Activated T-helper 17 cell treated with anti-CD3 and anti-CD28 coated beads, Interleukin-2, amount 50 U/mL, for 72 hours (primary cell): ENCODE measurements around the gene SCO1. TPM values are rescaled to one million over a fixed set of nuclear protein-coding genes. Genes with fewer than 3 reads are reported as not detected.

Source experiments
- ATAC-seq: fragments of 150-1000 bp; cut with Tn5 transposase; replicated peaks from 2 replicates; pipeline ENCODE4 v1.10.0; 2021; ENCODE audit warnings: mild to moderate bottlenecking, moderate library complexity
- H3K27ac Mint-ChIP-seq: one replicate; pipeline ENCODE4 v1.8.0; 2022; ENCODE audit warnings: mixed read lengths
- H3K27me3 Mint-ChIP-seq: one replicate; pipeline ENCODE4 v1.8.0; 2022; ENCODE audit warnings: mixed read lengths
- H3K36me3 Mint-ChIP-seq: one replicate; pipeline ENCODE4 v1.8.0; 2022; ENCODE audit warnings: low read depth, mild to moderate bottlenecking, mixed read lengths
- H3K4me1 Mint-ChIP-seq: one replicate; pipeline ENCODE4 v1.8.0; 2022; ENCODE audit warnings: mixed read lengths
- H3K4me3 Mint-ChIP-seq: one replicate; pipeline ENCODE4 v1.8.0; 2022; ENCODE audit warnings: mild to moderate bottlenecking, mixed read lengths
- H3K9me3 Mint-ChIP-seq: one replicate; pipeline ENCODE4 v1.8.0; 2022; ENCODE audit warnings: mixed read lengths
- total RNA-seq, 2 donors: library from RNA; stranded (reverse); gene quantifications; one replicate each; pipeline ENCODE4 v1.2.3, GENCODE V29; 2022

Gene SCO1
- total RNA-seq, 2 donors from 2014 or later: 18.3 to 38.6 TPM

DNA sequence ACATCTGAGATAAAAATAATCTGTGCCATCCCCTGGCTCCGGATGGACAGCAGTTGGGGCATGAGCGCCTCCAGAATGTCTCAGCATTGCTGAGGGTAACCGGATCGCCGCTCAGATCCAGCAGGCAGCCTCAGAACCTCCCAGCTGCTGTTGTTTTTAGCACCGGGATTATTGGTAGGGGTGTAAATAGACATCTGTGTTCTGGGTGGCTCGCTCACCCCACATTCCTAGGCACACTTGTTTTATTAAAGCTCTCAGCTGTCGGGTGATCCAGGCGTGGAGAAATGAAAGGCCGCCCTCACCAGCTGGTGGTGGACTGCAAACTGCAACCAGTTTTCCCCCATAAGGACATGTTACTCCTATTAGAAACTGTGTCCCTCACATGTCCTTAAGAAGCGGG is 72.4 kb downstream of the SCO1 start:
- Mint-ChIP-seq H3K27ac (no peak overlapping the region), H3K36me3 (peaks cover 5% of the 10 kb centered on the region), H3K4me1 (no peaks in the 10 kb centered on the region), H3K9me3 (no peaks in the 10 kb centered on the region), H3K4me3 (no peak overlapping the region), H3K27me3 (peaks cover 3% of the 10 kb centered on the region)
- ATAC-seq: no peak

DNA sequence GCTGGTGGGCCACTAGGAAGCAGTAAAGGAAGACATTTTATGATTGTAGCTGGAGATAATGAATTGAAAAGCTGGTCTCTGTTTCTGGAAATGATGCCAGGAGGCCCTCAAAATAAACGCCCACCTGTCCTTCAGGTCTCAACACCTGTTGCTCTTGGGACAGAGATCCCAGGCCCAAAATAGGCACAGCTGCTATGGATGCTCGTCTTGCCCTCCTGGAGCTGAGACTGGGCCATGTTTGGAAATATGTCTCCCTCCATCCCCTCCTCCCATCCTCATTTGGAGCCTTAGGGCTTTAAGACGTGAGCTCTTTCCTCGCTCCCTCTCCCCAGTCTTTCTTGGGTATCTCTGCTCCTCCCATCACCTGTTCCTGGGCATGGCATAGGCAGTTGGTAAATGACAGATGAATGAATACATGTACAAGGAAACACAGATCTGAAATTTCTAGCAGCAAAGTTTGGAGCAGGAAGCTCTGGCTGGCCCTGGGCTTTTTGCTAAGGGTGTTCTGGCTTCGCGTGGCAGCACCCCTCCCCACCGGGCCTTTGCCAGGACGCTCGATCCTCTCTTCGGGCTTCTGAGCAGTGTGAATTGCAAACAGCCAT is 73.5 kb downstream of the SCO1 start:
- no peak overlapping the region for H3K4me3 Mint-ChIP-seq
- H3K4me1 Mint-ChIP-seq: no peaks in the 10 kb centered on the region
- H3K36me3 Mint-ChIP-seq: no peaks in the 10 kb centered on the region
- no peaks in the 10 kb centered on the region for H3K9me3 Mint-ChIP-seq
- no peak overlapping the region for H3K27ac Mint-ChIP-seq
- H3K27me3 Mint-ChIP-seq: peaks cover 3% of the 10 kb centered on the region
- no peak for ATAC-seq

GRCh38 chr17:10622617-10623485 is 74.5 kb downstream of the SCO1 start:
- ATAC-seq: no peak
- Mint-ChIP-seq H3K4me1 (no peaks in the 10 kb centered on the region), H3K27ac (no peak overlapping the region), H3K27me3 (peaks cover 6% of the 10 kb centered on the region), H3K36me3 (no peaks in the 10 kb centered on the region), H3K9me3 (no peaks in the 10 kb centered on the region), H3K4me3 (no peak overlapping the region)

Other genes with a start within 250 kb of the SCO1 start
- not detected for gene MYH4, start 228.0 kb downstream of the SCO1 start, total RNA-seq
- gene MYH1, start 179.0 kb downstream of the SCO1 start, total RNA-seq: not detected
- gene MYH2, start 147.9 kb downstream of the SCO1 start, total RNA-seq: not detected
- 1 to 10 TPM; 1.6 to 3.0 TPM for gene MYH3, start 40.2 kb downstream of the SCO1 start, total RNA-seq
- gene ADPRM, start 61 bp upstream of the SCO1 start, total RNA-seq: 10 to 100 TPM; 10.9 to 11.4 TPM
- under 1 TPM; 0.40 to 0.41 TPM for gene TMEM220, start 32.5 kb upstream of the SCO1 start, total RNA-seq
- gene TMEM238L, start 106.6 kb upstream of the SCO1 start, total RNA-seq: not detected
- gene PIRT, start 140.6 kb upstream of the SCO1 start, total RNA-seq: not detected